ENCODE data around the gene ARHGAP12.

Gene ARHGAP12

DNA sequence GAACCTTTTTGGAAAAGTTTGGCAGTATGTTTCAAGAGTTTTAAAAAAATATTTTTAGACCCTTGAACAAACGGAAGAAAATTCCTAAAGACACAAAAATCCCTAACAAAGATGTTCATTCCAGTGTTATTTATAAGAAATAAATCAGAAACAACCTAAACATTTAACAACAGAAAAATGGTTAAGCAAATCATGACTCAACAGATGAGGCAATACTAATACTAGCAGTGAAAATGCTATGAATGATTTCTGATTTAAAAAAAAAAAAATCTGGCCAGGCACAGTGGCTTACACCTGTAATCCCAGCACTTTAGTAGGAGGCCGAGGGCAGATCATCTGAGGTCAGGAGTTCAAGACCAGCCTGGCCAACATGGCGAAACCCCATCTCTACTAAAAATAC, 61.0 kb downstream of the ARHGAP12 start:
- peaks cover 8% of the 10 kb centered on the region; the same call in 1 of the 2 replicates for H3K79me2 ChIP-seq (ENCODE audit: insufficient read depth, low read length)
- H3K36me3 ChIP-seq (ENCODE audit: insufficient read depth, low read length): no peaks in the 10 kb centered on the region
- peaks cover 32% of the 10 kb centered on the region for H3K4me1 ChIP-seq (ENCODE audit: insufficient read depth, low read length, poor library complexity, severe bottlenecking)
- no peaks in the 10 kb centered on the region for H4K20me1 ChIP-seq (ENCODE audit: insufficient read depth, low read length, poor library complexity, severe bottlenecking)
- no peak overlapping the region for H3K9ac ChIP-seq (ENCODE audit: low read depth, low read length, poor library complexity, severe bottlenecking)
- no peaks in the 10 kb centered on the region for H3K9me3 ChIP-seq (ENCODE audit: insufficient read depth, low read depth, low read length)
- H2AFZ ChIP-seq (ENCODE audit: low read length): no peak overlapping the region
- TF ChIP-seq, protein P1, sequence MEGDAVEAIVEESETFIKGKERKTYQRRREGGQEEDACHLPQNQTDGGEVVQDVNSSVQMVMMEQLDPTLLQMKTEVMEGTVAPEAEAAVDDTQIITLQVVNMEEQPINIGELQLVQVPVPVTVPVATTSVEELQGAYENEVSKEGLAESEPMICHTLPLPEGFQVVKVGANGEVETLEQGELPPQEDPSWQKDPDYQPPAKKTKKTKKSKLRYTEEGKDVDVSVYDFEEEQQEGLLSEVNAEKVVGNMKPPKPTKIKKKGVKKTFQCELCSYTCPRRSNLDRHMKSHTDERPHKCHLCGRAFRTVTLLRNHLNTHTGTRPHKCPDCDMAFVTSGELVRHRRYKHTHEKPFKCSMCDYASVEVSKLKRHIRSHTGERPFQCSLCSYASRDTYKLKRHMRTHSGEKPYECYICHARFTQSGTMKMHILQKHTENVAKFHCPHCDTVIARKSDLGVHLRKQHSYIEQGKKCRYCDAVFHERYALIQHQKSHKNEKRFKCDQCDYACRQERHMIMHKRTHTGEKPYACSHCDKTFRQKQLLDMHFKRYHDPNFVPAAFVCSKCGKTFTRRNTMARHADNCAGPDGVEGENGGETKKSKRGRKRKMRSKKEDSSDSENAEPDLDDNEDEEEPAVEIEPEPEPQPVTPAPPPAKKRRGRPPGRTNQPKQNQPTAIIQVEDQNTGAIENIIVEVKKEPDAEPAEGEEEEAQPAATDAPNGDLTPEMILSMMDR (conservative IDR thresholded peaks at IDR 0.05; ENCODE audit: low read length): no peak
- TF ChIP-seq EZH2phosphoT487 (IDR thresholded peaks at IDR 0.05; ENCODE audit: borderline replicate concordance): no peak
- no peaks in the 10 kb centered on the region for H3F3A ChIP-seq (ENCODE audit: low read depth)
- no peak overlapping the region for H3K4me3 ChIP-seq (ENCODE audit: low read length, poor library complexity, severe bottlenecking)
- no peaks in the 10 kb centered on the region for H3K9me2 ChIP-seq (replicated peaks; ENCODE audit: low read depth, low read length)
- H3K4me2 ChIP-seq (ENCODE audit: low read depth, low read length, poor library complexity, severe bottlenecking): no peak overlapping the region
- H3K27me3 ChIP-seq (ENCODE audit: insufficient read depth, low read length, poor library complexity, severe bottlenecking): no peaks in the 10 kb centered on the region

DNA sequence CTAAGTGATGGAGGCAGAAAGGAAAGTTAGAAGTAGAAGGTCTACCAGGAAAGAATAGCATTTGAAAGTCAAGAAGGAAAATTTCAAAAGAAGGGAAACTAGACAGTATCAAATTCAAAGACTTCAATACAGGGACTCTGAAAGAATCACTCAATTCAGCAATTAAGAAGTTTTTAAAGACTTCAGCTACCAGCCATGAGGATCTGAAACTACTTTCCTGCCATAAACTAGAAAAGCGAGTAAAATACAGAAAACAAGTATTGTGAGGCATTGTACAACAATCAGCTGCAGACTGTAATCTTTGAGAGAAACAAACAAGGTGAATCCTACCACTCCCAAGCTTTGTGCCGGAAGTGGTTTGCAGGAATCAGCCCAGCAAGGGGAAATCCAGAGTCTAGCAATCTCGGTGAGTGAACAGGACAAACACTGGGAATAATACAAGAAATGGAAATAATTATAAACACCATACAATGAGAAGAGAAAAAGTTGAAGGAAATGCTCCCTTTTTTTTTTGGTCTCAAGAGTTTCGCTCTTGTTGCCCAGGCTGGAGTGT, 62.4 kb downstream of the ARHGAP12 start:
- peaks cover 30% of the 10 kb centered on the region for H3K4me1 ChIP-seq (ENCODE audit: insufficient read depth, low read length, poor library complexity, severe bottlenecking)

DNA sequence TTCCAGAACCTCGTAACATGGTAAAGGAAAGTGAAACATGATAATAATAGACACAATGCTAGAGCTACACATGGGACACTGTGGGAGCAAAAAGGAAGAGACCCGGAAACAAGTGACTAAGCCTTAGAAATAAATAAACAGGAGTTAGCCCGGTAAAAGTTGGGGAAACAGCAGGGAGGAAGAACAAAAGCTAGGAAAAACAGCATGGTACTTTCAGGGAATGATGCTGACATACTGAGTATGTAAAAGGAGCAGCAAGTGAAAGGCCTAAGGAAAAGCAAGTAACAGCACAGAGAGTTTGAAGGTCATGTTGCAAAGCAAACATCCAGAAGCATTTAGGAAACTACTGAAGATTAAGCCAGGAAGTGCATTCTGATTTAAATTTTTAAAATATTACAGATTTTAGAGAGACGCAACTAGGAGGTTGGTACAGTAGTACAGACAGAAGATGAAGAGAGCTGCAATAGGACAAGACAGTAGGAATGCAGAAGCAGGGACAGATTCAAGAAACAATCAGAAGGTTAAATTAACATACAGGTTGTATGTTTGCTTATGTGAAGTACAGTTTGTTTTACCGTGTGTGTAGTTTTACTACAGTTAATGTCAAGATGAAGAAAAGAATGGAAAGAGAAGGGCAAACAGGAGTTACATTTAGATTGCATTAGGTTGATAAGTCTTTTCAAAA, 63.7 kb downstream of the ARHGAP12 start:
- no peak overlapping the region for H3K4me3 ChIP-seq (ENCODE audit: low read length, poor library complexity, severe bottlenecking)
- peaks cover 25% of the 10 kb centered on the region for H3K4me1 ChIP-seq (ENCODE audit: insufficient read depth, low read length, poor library complexity, severe bottlenecking)
- TF ChIP-seq, protein P1 (conservative IDR thresholded peaks at IDR 0.05; ENCODE audit: low read length): no peak
- TF ChIP-seq EZH2phosphoT487 (IDR thresholded peaks at IDR 0.05; ENCODE audit: borderline replicate concordance): no peak

More for the DNA sequence above, 62.4 kb downstream of the ARHGAP12 start:
- Histone ChIP-seq H4K20me1 (ENCODE audit: insufficient read depth, low read length, poor library complexity, severe bottlenecking) (peaks cover 5% of the 10 kb centered on the region), H3K9me2 (replicated peaks; ENCODE audit: low read depth, low read length) (no peaks in the 10 kb centered on the region), H3K27me3 (ENCODE audit: insufficient read depth, low read length, poor library complexity, severe bottlenecking) (no peaks in the 10 kb centered on the region), H3K9me3 (ENCODE audit: insufficient read depth, low read depth, low read length) (no peaks in the 10 kb centered on the region), H3K36me3 (ENCODE audit: insufficient read depth, low read length) (no peaks in the 10 kb centered on the region; the same call in 1 of the 2 replicates), H3F3A (ENCODE audit: low read depth) (no peaks in the 10 kb centered on the region), H3K79me2 (ENCODE audit: insufficient read depth, low read length) (peaks cover 5% of the 10 kb centered on the region; the same call in 1 of the 2 replicates), H3K4me3 (ENCODE audit: low read length, poor library complexity, severe bottlenecking) (no peak overlapping the region), H3K9ac (ENCODE audit: low read depth, low read length, poor library complexity, severe bottlenecking) (no peak overlapping the region), H2AFZ (ENCODE audit: low read length) (no peak overlapping the region), H3K4me2 (ENCODE audit: low read depth, low read length, poor library complexity, severe bottlenecking) (no peak overlapping the region)
- TF ChIP-seq EZH2phosphoT487 (IDR thresholded peaks at IDR 0.05; ENCODE audit: borderline replicate concordance): no peak
- TF ChIP-seq, protein P1 (conservative IDR thresholded peaks at IDR 0.05; ENCODE audit: low read length): no peak

More for the DNA sequence above, 63.7 kb downstream of the ARHGAP12 start:
- Histone ChIP-seq H3K4me2 (ENCODE audit: low read depth, low read length, poor library complexity, severe bottlenecking) (no peak overlapping the region), H2AFZ (ENCODE audit: low read length) (no peak overlapping the region), H3F3A (ENCODE audit: low read depth) (no peaks in the 10 kb centered on the region), H3K79me2 (ENCODE audit: insufficient read depth, low read length) (peaks cover 3% of the 10 kb centered on the region; the same call in 1 of the 2 replicates), H3K36me3 (ENCODE audit: insufficient read depth, low read length) (peaks cover 9% of the 10 kb centered on the region; the same call in 1 of the 2 replicates), H4K20me1 (ENCODE audit: insufficient read depth, low read length, poor library complexity, severe bottlenecking) (peaks cover 5% of the 10 kb centered on the region), H3K27me3 (ENCODE audit: insufficient read depth, low read length, poor library complexity, severe bottlenecking) (no peaks in the 10 kb centered on the region), H3K9ac (ENCODE audit: low read depth, low read length, poor library complexity, severe bottlenecking) (no peak overlapping the region), H3K9me3 (ENCODE audit: insufficient read depth, low read depth, low read length) (no peaks in the 10 kb centered on the region), H3K9me2 (replicated peaks; ENCODE audit: low read depth, low read length) (no peaks in the 10 kb centered on the region)

Measured in Loucy (cell line).